ENCODE results near the gene TOR1B.

TOR1B gene

DNA sequence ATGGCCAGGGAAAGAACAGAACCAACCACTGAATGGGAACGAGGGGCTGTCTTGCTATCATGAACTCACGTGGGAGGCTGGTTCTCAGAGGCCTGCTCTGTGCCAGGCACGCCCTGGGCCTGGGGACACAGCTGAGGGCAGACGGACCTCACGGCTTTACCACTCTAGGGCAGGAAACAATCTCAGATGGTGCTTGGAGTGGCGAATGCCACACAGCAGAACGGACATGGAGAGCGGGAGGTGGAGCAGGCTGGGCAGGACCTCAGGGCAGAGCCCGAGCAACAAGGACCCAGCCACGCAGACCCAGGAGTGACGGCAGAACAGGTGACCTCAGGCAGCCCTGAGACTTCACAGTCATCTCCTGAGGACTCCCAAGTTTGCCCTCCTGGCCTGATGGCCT is 12.3 kb downstream of the TOR1B start:
- no peak for DNase-seq

DNA sequence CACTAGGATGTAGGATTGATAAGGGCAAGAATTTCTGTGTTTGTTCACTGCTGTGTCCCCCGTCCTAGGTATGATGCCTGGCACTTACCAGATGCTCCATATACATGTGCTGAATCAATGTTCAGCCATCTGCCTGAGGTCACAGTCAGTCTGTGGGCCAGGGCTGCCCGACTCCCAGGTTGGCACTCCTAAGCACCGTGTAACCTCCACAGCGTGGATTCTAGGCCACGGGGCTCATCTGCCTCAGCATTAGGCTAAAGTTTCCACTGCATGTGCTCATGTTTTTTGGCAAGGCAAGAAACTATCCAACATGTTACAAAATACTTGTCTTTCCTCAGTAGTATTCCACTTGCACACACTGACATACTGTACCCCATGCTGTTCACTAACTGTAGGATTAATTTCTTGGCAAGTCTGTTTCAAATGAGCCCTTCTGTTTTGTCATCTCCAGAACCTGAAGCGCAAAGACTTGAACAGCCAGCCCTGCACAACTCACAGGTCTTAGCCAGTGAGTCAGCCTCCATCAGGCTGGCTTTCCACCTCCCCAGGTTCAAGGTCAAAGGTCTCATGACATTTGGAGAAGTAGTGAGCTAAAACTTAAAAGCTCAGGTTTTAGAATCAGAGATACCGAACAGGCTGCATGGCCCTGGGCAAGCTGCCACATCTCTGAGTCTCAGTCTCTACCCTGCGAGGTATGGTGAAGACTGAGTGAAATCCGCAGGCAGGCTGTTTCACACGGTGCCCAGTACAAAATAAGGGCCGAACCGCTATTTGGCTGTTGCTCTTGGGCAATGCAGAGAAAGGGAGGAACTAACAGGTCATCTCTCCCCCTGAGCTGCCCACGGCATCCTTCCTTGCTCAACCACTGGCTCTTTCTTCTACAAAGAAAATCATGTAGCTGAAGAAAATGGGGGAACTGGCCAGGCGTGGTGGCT is 13.8 kb downstream of the TOR1B start:
- no peak for DNase-seq

DNA sequence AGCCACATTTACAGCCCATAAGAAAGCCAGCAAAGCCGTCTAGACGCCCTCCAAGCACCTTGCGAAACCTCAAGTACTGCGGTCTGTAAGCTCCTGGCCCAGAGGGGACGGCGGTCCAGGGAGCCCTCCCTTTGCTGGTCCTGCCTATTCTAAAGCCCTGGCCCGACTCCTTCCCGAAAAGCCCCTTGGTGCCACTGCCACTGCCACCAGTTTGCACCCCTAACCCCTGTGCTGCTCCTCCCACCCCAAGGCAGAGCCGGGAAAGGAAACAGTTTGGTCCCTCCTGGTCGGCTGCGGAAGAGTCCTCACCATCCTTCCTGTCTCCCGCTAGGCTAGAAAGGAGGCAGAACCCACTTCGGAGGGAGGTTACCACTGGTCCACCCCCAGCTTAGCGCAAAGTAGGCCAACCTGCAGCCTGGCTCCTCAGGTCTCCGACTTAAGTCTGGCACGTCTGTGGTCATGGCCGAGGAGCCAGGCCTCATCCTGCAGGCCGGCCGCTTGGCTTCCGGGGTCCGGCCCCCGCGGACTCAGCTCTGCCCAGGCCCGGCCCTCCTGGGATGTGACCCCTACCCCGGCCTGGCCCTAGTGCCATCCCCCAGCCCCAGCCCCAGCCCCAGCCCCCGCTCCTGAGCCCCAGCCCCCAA is 20.0 kb downstream of the TOR1B start:
- DNase-seq = no peak

DNA sequence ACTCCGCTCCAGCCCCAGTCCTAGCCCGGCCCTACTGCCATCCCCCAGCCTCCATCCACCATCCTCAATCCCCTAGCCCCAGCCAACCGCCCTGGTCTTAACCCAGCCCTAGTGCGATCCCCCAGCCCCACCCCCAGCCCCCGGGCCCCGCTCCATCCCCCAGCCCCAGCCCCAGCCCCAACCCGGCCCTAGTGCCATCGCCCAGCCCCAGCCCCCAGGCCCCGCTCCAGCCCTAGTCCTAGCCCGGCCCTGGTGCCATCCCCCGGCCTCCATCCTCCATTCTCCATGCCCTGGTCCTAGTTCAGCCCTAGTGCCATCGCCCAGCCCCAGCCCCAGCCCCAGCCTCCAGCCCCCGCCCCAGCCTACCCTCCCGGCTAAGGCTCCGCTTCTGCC is 20.6 kb downstream of the TOR1B start:
- no peak for DNase-seq

DNA sequence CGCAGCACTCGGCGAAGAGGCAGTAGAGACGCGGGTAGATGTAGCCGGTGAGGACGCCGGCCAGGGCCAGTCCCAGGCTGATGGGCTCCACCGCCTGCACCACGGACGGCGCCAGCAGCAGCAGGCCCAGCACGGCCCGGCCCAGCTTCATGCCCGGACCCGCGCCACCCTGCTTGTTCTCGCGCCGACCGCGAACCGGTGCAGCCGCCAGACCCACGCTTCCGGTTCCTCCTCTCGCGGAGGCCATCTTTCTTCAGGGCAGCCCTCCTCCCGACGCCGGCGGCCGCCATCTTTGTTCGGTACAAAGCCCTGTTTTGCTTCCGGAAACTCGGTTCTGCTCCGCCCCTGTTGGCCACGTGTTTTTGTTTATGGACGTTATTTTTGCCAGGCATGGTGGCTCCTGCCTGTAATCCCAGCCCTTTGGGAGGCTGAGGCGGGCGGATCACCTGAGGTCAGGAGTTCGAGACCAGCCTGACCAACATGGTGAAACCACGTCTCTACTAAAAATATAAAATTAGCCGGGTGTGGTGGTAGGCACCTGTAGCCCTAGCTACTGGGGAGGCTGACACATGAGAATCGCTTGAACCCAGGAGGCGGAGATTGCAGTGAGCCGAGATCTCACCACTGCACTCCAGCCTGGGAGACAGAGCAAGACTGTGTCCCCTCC is 21.1 kb downstream of the TOR1B start, which contains the start of gene TOR1A:
TOR1A (minus strand) TSS at position 202 of the 667 bp plus-strand sequence; CDS start at position 151, 51 bp downstream.
- DNase-seq = peak; percentile 87

DNA sequence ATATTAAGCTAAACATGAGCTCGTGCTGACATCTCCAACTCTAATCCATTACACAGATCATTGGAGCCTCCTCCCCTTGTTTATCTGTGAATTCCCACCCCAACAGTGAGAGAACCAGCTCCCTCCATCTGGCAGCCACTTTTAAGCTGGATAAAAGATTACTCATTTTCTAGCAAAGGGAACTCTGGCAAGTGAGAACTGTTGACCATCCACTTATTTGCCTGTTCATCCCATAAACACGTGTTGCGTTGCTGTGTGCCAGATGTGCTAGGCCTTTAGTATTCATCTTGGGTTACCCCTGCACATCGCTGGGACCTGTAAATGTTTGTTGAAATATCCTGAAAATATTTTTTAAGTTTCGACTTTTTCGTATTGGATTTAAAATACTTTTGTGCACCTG is 23.4 kb downstream of the TOR1B start:
- no peak for DNase-seq

DNA sequence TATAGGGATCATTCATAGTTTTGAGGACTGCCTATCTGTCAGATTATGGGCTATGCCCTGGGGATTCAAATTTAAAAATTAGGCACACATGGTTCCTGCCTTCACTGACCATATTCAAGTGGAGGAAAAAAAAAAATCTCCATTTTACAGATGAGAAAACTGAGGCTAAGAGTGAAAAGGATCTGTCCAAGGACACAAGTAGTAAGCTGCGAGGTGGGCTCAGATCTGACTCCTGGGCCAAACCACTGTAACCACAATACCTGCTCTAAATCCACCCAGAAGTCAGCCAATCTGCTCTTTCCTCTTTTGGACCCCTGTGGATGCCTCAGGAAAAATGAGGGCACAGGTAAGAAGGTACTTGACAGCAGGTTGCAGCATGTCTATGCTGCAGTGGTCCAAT is 23.8 kb downstream of the TOR1B start:
- DNase-seq = no peak

DNA sequence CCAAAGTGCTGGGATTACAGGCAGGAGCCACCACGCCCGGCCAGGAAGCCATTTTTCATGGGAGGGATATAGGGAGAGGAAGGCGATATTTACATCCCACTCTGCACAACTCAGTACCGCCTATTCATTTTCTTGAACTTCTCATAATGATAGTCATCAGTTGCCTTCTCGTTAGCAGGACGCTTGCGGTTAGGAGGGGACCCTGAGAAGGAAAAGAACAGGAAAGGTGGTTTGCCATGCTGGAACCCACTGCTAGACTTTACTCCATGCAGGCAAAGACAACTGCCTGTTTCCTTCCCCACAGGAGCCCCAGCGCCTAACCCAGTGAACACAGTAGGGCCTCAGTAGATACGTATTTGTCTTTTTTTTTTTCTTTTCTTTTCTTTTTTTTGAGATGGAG is 25.1 kb downstream of the TOR1B start:
- no peak for DNase-seq

DNA sequence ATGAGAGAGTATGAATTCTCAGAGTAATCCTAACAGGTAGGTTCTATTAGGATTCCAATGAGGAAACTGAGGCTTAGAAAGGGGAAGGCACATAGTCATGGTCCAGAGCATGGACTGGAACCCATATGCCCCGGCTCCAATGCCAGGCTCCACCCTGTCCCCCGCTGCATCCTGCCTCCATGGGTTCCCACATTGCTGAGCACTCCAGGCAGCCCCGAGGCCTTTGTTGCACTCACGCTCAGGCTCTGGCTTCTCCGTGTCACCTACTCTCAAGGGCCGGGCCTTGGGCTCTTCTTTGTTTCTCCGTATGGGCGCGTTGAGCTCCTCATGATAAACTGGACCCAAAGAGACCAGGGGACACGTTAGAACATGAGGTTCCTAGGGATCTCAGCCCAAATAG is 26.0 kb downstream of the TOR1B start:
- DNase-seq = no peak

DNA sequence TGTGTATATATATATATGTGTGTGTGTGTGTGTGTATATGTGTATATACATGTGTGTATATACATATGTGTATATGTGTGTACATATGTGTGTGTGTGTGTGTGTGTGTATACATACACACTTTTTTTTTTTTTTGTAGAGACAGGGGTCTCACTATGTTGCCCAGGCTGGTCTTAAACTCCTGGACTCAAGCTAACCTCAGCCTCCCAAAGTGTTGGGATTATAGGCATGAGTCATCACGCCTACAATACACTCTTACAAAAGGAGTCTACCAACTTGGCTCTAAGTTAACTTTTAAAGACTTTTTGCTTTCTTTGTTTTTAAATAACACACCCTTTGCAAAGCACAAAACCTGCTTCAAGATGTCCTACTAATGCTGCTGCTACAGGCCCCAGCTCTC is 30.0 kb downstream of the TOR1B start:
- no peak for DNase-seq

DNA sequence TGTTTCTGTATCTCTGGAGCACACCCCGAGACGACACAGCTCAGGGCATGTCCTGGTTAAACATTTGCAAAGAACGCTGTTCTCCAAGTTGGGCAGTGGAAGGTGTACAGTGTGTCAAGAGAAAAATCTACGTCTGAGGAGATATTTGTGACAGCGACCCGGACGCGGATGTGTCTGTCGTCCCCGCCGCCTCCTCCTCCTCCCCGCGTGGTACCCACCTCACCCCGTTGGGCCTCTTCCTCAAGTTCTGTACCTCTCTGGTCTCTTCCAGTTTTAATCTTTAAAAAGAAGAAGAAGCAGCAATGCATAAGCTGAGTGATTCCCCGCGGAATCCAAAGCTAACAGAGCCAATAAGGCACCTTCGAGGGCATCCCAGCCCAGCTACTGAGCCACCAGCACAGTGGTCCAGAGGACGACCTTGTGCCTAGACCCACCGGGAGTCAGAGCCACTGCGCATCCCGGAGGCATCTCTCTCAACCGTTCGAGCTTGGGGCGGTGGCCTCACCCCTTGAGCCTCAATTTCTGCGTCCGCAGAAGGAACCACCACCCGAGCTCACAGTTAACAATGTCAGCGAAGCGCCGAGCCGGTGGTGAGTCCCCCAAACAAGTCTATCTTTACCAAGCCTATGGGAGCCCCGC is 31.6 kb downstream of the TOR1B start:
- DNase-seq = no peak

DNA sequence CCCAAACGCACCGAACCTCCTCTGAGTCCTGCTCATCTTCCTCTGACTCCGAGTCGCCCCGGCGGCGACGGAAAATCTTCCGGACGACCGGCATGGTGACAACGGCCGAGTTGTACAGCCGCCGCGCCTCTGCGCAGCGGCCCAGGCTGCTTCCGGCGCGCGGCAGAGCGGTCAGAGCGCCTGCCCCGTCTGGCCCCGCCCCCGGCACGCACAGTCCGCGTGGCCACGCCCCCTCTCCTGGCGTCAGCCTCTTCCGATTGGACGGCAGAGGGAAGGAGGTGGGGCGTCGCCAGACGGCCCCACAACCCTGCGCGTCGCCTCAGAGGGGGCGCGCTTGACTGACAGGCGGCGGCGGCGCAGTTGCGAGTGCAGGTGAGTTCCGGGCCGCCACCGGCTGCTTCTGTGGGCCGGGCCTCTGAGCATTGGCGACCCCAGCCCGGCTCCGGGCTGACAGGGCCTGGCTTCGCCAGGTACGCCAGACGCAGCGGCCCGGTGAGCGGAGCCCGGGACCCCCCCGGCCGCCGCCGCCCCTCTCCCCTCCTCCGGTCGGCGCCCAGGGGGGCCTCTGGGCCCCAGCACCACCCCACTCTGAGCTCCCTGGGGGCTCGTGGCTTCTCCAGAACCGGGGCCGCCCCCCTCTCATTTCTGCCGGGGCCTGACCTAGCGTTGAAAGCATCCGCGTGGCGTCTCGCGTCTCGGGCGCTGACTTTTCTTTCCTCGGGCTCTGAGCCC is 32.3 kb downstream of the TOR1B start, which contains the start of the genes C9orf78 and USP20:
C9orf78 (minus strand) TSS at position 148 of the 732 bp plus-strand sequence; CDS start at position 94, 54 bp downstream.
USP20 (plus strand) TSS at position 331 of the 732 bp plus-strand sequence. CDS start 17,098 bp downstream, outside the sequence.
- DNase-seq = peak; percentile 85

DNA sequence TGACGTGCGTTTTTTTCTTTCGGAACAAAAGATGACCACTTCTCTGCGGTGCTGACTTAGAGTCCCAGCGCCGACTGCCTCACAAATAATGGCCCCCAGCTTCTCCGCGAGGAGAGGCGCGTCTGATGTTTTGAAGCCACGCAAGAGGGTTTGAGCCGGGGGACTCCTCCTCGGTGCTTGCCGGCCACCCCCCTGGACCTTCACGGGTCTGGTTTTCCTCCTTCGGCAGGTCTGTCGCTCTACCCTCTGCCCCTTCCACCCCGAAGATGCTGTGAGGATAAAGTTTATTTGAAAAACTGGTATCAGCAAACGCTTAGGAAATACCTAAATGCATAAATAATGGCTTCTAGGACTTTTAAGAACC is 32.9 kb downstream of the TOR1B start:
- DNase-seq = no peak

DNA sequence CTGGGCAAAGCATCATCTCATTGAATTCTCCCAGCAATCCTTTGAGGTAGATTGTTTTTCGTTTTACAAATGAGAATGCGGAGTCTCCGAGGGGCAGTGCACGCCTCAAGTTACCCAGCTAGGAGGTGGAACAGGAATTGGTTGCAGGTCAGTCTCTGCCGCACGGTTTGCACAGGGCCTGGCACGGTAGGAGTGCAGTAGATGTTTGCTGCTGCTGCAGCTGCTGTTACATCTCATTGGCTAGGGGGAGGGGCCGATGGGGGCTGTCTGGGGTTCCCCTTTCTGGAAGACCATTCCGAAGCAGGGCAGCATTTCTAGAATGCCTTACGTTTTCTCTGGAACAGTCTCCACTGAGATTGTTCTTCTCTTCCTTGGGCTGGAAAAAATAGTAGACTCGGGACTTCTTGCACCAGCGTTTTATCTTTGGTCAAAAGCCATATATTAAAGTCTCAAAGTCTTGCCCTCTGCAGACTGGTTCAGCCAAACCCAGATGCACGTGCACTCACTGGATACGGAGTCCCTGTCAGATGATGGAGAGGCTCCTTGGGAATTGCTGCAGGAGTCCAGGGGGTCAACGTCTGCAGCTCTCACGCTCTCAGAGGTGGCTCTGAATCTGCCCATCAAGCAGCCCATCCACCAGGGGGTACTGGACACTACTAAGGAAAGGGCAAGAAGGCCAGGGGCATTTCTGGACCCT is 33.5 kb downstream of the TOR1B start:
- DNase-seq = no peak

DNA sequence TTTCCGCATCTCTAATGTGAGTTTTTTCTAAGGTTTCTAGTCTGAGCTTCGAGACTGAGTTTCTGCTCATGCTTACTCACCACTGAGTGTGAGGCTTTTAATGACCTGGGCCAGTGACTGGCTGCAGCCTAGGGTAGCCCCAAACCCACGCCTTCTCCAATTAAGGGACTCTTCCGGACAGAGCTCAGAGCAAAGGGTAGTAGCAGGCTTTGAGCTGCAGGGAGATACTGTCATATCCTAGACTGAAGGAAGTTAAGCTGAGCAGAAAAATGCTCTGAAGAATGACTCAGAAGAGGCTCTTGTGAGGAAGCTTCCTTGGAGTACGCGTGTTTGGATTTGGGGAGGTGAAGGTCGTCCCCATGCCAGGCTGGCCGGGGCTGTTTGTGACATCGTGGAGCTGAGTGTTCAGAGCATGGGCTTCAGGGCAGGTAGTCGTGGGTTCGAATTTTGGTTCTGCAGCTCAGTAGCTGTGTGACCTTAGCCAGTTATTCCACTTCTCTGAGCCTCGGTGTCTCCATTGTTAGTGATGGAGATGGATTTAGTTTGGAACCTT is 35.8 kb downstream of the TOR1B start:
- peak; percentile 56 for DNase-seq

DNA sequence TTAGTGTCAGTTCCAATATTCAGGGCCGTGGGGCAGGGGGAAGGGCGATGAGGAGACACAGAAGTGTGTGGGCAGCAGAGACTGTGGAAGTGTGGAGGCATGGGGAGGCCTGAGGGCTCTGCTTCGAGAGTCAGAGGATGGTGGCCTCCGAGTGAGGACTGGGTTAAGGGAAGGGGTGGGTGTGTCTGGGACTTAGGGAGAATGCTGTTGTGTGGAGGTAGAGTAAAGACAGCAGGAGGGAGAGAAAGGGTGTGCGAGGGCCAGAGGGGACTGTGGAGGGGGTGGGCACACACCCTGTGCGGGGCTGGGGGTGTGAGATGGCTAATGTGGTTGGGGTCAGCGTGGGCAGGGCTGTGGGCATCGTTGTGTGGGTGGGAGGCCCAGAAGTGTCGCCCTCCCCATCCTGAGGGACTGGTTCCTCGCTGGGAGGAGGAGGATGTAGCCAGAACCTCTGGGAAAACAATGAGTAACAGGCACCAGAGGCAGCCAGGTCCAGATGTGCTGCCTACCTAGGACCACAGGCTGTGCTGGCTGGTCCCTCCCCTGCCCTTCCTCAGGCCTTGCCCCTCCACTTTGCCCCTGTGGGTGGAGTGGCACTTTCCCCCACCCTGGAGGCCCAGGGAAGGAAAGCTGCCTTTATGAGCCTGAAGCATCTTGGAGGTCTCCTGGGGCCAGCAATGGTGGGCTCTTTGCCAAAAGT is 36.5 kb downstream of the TOR1B start:
- no peak for DNase-seq

DNA sequence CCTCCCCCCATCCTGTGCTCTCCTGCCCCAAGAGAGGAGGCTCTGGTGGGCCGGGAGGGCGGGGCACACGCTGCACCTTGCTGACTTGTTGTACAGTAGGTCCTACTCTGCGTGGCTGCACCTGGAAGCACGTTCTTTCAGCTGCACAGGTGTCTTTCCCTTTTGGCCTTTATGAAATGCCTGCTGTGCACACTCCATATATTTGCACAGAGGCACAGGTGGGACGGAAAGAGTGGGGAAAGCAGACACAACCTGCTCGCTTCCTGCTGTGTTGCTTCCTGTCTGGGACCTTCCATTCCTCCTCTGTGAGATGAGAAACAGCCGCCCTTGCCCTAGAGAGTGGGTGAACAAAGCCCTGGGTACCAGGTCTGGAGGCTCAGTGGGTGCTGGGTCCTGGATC is 37.0 kb downstream of the TOR1B start:
- no peak for DNase-seq

DNA sequence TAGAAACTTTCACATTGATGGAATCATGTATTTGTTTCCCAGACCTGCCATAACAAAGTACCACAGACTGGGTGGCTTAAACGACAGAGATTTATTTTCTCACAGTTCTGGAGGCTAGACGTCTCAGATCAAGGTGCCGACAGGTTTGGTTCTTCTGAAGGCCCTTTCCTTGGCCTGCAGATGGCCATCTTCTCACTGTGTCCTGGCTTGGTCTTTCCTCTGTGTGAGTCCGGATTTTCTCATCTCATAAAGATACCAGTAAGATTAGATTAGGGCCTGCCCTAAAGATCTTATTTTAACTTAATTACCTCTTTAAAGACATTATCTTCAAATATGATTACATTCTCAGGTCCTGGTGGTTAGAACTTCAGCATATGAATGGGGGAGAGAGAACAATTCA is 38.1 kb downstream of the TOR1B start:
- no peak for DNase-seq

DNA sequence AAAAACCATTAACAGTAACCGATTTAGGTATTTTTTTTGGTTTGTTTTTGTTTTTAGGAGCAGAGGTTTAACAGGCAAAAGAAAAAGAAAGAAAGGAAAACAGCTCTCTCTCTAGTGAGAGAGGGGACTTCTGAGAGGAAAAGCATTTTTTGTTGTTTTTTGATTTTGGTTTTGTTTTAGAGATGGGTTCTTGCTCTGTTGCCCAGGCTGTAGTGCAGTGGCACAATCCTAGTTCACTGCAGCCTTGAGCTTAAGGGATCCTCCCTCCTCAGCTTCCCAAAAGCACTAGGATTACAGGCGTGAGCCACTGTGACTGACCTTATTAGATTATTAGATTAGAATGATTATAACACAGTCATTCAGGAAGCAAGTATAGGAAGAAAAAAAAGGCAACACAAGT is 42.4 kb downstream of the TOR1B start:
- DNase-seq = no peak

DNA sequence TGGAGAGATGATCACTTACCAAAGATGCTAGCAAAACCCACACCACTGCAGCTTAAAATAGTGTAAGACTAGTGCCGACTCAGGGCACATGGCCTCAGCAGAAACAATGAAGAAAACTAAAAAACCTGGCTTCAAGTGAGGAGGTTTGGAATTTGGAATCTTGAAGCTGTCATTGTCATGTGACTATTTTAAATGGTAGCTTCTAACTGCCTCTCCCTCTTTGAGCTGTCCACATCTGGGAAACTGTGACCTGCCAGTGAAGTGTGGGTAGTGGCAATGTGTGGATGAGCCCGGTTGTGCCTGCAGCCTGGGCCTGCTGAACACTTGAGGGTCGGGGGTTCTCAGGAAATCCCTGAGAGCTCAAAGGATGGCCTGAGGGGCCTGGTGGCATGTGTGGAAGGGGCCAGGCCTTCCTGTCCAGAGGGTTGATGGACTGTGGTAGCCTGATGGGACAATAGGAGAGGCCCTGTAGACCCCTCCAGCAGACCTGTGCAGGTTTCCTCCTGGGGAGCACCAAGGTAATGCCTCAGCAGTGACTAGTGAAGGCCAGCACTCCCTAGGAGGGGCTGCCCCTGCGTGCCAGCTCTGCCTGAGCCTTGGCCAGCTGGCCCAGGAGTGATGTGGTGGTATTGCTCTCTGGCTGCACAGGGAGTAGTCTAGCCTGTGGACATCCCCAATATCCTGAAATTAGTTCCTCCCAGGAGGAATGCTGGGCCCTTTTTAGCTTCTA is 45.9 kb downstream of the TOR1B start:
- DNase-seq = no peak

All from T1000 (cell line).